Measurements from ENCODE around the gene CSTPP1.
"Not testable (repeated sequence)": the region's sequence is repeated elsewhere in the genome, so short reads cannot be mapped to it uniquely, and the experiment has no call there.

- TF ChIP-seq POLR2A (IDR thresholded peaks at IDR 0.05; ENCODE audit: low read depth, low read length); SMC3 (IDR thresholded peaks at IDR 0.05; ENCODE audit: low read depth, low read length); CTCF (conservative IDR thresholded peaks at IDR 0.05; ENCODE audit: low read depth, low read length); MAZ (IDR thresholded peaks at IDR 0.05; ENCODE audit: borderline replicate concordance, low read depth, low read length); MAFK (IDR thresholded peaks at IDR 0.05; ENCODE audit: low read depth, low read length); RAD21 (IDR thresholded peaks at IDR 0.05; ENCODE audit: low read length); CHD1 (IDR thresholded peaks at IDR 0.05; ENCODE audit: low read depth, low read length); FOS (IDR thresholded peaks at IDR 0.05; ENCODE audit: low read depth, low read length); ELK1 (IDR thresholded peaks at IDR 0.05; ENCODE audit: borderline replicate concordance, low read depth, low read length); CEBPB (IDR thresholded peaks at IDR 0.05; ENCODE audit: low read depth, low read length); RFX5 (IDR thresholded peaks at IDR 0.05; ENCODE audit: low read depth, low read length); RCOR1 (IDR thresholded peaks at IDR 0.05; ENCODE audit: insufficient replicate concordance, low read length); USF2 (IDR thresholded peaks at IDR 0.05; ENCODE audit: low read depth, low read length): not testable (repeated sequence)
These were observed 61.2 kb downstream of the CSTPP1 start for GRCh38 chr11:46997796-46998195.
